GM12864 (cell line): ENCODE data around the gene IKZF3.
A peak's percentile ranks its signal among the peaks of the same experiment; 100 is the strongest.

ENCODE experiments used
- DNase-seq: peaks from one replicate; pipeline ENCODE4 v3.0.0-alpha.2; 2011; ENCODE audit warnings: low read depth
- H3K4me3 ChIP-seq: 2 replicates; pipeline ENCODE4 v1.5.1; 2011; ENCODE audit warnings: mild to moderate bottlenecking, low read depth, low read length, control low read depth
- TF ChIP-seq, protein P1 (sequence below): IDR thresholded peaks from 2 replicates; pipeline ENCODE4 v1.5.1; 2011; ENCODE audit warnings: low read depth, mild to moderate bottlenecking, moderate library complexity, low read length, control low read depth, inconsistent platforms; ENCODE audit errors: missing control alignments

IKZF3 gene

DNA sequence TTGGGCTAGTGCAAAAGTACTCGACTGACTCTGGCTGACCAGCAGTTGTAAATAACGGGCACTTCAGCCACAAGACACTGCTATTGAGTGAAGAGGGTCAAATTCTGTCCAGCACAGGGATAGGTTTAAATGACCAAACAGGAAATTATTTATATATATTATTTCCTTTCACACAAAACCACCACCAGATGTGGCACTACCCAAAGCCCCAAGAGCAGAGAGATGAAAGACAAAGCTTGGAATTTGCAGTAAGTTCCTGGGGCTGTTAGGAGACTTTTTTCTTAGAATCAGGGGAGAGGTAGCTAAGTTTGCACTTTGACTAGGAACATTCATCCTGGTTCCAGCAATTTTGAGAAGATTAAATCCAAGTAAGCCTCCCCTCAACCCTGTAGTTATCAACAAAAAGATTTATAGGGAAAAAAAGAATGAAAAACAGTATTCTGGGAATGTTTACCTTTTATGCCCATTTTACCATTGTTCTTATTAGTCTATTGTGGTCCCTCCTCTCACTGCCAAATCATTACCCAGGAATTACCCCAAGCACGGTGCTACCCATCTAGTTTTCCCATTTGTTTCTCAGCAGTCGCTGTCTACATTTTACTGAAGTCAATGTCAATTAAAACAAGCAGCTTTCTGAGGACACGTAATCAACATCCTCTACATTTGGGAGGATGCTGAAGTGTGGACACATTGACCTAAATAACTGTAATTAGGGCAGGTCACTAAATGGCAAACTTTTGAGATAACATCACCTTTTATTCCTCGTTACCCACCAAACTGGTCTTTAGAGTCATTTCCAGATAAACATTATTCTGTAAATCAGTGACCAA is 82.9 kb downstream of the IKZF3 start:
- H3K4me3 ChIP-seq = no peak overlapping the region
- TF ChIP-seq, protein P1, sequence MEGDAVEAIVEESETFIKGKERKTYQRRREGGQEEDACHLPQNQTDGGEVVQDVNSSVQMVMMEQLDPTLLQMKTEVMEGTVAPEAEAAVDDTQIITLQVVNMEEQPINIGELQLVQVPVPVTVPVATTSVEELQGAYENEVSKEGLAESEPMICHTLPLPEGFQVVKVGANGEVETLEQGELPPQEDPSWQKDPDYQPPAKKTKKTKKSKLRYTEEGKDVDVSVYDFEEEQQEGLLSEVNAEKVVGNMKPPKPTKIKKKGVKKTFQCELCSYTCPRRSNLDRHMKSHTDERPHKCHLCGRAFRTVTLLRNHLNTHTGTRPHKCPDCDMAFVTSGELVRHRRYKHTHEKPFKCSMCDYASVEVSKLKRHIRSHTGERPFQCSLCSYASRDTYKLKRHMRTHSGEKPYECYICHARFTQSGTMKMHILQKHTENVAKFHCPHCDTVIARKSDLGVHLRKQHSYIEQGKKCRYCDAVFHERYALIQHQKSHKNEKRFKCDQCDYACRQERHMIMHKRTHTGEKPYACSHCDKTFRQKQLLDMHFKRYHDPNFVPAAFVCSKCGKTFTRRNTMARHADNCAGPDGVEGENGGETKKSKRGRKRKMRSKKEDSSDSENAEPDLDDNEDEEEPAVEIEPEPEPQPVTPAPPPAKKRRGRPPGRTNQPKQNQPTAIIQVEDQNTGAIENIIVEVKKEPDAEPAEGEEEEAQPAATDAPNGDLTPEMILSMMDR = no peak
- DNase-seq = no peak

DNA sequence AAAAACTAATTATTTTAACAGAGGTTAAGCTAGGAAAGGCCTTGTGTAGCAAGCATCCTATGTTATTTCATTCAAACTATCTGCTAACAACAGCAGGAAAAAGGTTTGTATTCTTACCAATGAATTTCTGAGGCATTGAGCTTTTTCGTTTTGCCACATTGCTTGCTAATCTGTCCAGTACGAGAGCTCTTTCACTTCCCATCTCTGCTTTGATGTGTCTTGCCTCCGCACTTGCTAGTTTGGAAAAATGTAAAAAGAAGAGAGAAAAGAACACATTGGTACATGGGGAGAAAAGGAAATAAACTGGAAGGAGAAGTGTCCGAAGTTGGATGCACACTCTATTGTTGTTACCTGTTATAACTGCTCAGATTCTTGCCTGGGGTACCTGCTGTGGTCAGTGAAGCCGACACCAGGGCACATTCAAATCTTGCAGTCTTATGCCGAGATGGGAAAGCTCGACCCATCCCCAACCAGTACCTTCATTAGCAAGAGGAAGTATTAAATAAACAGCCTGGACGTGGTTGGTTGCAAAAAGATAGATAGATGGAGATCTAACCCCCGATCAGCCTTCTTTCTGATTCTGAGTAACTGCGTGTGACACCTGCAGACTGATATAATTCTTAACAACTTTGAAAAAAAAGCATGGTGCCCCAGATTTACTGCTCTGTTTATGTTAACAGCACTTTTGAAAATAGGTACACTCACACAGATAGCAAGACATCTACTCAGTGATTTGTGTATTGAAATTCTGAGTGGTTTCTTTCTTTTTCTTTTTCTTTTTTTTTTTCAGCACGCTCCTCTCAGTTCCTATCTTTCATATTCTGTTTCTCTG is 86.4 kb downstream of the IKZF3 start:
- H3K4me3 ChIP-seq = peak overlapping the region; percentile 67
- TF ChIP-seq, protein P1 = no peak
- DNase-seq = no peak

DNA sequence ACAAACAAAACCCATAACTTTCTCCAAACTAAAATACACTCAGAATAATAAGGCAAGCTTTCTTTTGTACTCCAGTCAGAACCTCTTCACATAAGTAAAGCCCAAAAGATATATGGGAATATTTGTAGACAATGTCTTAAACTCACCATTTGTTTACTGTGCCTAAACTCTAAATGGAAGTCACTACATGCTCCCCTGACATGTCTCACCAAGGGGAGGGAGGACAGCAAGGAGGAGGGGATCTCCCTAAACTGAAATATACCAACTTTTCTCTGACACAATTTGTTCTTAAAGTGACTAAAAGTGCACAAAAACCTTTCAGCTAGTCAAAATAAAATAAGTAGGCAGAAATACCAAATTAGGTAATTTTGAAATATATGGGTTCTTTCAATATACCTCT is 87.9 kb downstream of the IKZF3 start:
- H3K4me3 ChIP-seq = peak overlapping the region; percentile 67
- TF ChIP-seq, protein P1 = no peak
- no peak for DNase-seq

DNA sequence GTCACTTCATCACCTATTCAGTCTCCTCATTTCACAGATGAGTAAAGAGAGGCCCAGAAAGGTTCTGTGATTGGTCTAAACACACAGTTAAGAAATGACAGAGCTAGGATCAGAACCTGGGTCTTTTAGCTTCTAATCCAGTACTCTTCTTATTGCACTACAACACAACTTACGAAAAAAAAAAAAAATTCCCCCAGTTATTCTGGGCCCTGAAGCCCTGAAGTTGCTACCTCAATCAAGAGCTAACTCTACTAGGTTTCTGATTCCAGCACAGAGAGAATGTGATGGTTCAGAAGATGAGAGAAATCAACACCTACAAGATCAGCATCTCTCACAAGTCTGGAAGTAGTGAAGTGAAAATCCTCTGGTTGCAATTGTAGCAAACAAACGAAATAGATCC is 89.1 kb downstream of the IKZF3 start:
- TF ChIP-seq, protein P1 = no peak
- peak overlapping the region; percentile 53 for H3K4me3 ChIP-seq
- no peak for DNase-seq

DNA sequence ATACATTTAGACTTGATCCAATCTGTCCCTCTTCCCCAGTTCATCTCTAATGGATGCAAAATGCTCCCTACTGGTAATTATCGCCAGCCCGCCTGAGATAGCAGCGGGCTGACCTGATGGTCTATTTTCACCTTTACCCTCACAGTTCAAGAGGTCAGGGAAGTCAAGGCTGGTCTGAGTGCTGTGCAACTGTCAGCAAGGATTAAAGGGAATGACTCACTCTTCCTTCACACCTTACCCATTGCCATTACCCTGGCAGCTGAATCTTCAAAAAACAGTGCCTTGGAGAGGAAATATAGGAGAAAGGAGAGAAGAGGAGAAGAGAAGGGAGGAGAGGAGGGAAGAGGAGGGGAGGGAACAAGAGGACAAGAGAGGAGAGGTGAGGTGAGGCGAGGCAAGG is 90.1 kb downstream of the IKZF3 start:
- H3K4me3 ChIP-seq = peak overlapping the region; percentile 53
- DNase-seq = no peak
- TF ChIP-seq, protein P1 = no peak

DNA sequence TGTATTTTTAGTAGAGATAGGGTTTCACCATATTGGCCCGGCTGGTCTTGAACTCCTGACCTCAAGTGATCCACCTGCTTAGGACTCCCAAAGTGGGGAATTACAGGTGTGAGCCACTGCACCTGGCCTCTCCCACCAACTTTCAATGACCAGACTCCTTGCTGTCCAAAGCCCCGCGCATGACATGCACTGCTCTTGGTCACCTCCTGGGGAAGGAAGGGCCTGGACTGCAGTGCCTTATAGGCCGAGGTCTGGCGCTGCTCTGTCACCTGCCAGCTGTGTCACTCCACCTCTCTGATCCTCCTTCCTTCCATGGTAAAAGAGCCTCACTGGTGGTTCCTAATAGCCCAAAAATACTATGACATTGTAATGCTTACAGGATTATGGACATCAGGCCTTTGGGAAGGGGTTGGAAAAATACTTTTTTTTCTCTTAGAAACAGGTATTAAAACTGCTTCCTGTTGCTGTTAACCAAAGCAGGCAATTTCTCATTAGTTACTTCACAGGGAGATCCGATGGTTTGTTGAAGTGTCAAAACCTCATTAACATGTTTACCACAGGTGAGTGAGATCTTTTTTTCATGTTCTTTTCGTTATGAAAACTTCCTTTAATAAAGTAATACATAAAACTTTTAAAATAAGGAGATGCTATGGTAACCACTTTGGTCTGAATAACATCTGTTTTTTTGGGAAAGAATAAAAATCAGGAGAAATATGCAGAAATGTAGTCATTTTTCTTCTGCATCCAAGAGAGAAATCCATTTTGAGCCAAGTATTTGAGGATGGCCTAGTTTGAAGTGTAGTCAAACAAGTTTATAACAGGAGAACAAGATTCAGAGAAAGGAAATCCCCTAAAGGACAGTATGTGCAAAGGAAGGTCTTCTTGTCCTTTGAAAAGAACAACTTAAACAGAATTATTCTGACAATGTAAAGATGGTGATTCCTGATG is 90.9 kb downstream of the IKZF3 start:
- TF ChIP-seq, protein P1 = no peak
- H3K4me3 ChIP-seq = peak overlapping the region; percentile 53
- no peak for DNase-seq
